ENCODE data around the gene OXSM.

The OXSM gene

GRCh38 chr3:25804676-25805075 lies 14.8 kb downstream of the OXSM start:
- DNase-seq, result no peak

- no peak for DNase-seq
These were observed 22.8 kb downstream of the OXSM start for GRCh38 chr3:25812644-25813043.

- DNase-seq, result no peak
These were observed 27.2 kb downstream of the OXSM start for GRCh38 chr3:25817107-25817506.

GRCh38 chr3:25817638-25818037 lies 27.7 kb downstream of the OXSM start:
- DNase-seq, result no peak

- DNase-seq, result no peak
These were observed 28.4 kb downstream of the OXSM start for GRCh38 chr3:25818335-25818734.

- peak in 1 of 14 donors; percentile 4 for DNase-seq
These were observed 30.5 kb downstream of the OXSM start for GRCh38 chr3:25820366-25820765.

- DNase-seq, result no peak
These were observed 31.1 kb downstream of the OXSM start for GRCh38 chr3:25820816-25821486.

- no peak for DNase-seq
These were observed 32.1 kb downstream of the OXSM start for GRCh38 chr3:25821746-25822573.

- DNase-seq, result no peak
These were observed 33.4 kb downstream of the OXSM start for GRCh38 chr3:25823314-25823713.

- DNase-seq, result no peak
These were observed 36.6 kb downstream of the OXSM start for GRCh38 chr3:25826510-25826909.

GRCh38 chr3:25830373-25831280 lies 40.7 kb downstream of the OXSM start:
- peak in 1 of 14 donors; percentile 74 for DNase-seq

- no peak for DNase-seq
These were observed 41.7 kb downstream of the OXSM start for GRCh38 chr3:25831578-25831977.

- no peak for DNase-seq
These were observed 44.5 kb downstream of the OXSM start for GRCh38 chr3:25834346-25834745.

- no peak for DNase-seq
These were observed 46.7 kb downstream of the OXSM start for GRCh38 chr3:25836579-25836978.

GRCh38 chr3:25837038-25837437 lies 47.1 kb downstream of the OXSM start:
- DNase-seq, result no peak

- DNase-seq, result no peak
These were observed 50.2 kb downstream of the OXSM start for GRCh38 chr3:25840099-25840498.

GRCh38 chr3:25843332-25843731 lies 53.4 kb downstream of the OXSM start:
- peak in 1 of 14 donors; percentile 31 for DNase-seq
